B cell (primary cell): ENCODE data around the gene ACTL8. TPM values are rescaled to one million over a fixed set of nuclear protein-coding genes. Genes with fewer than 3 reads are reported as not detected.

Experiments used
- ATAC-seq: fragments of 200-7000 bp; cut with Tn5 transposase; one replicate; pipeline ENCODE4 v1.10.0; 2021; ENCODE audit warnings: low read depth, mild to moderate bottlenecking, moderate number of reproducible peaks, moderate library complexity
- CTCF ChIA-PET: fragments of 350-600 bp; sonication (Branson Sonifier 250); formaldehyde crosslinking; loops from one replicate; lab custom pipeline; 2021; ENCODE audit warnings: antibody characterized with exemption, inconsistent platforms; lab: Charles Lee
- POLR2A ChIA-PET: fragments of 350-600 bp; sonication (Branson Sonifier 250); formaldehyde crosslinking; loops from one replicate; lab custom pipeline; 2021; ENCODE audit warnings: antibody characterized with exemption; lab: Charles Lee
- DNase-seq: peaks from one replicate; pipeline ENCODE4 v3.0.0; 2013
- H2AFZ ChIP-seq: 2 replicates; pipeline ENCODE4 v1.6.1; 2012; ENCODE audit warnings: mild to moderate bottlenecking, low read depth, low read length; ENCODE audit not compliant: insufficient read depth, poor library complexity, severe bottlenecking
- H3K27ac ChIP-seq, 2 donors: 1 replicate in 1 of 2; 2 replicates in 1 of 2; pipeline ENCODE4 v1.5.1; 2012 to 2013; ENCODE audit warnings: low read length in 2 of 2, mild to moderate bottlenecking in 2 of 2, moderate library complexity in 1 of 2
- H3K27me3 ChIP-seq, 4 experiments: fragments of 200-600 bp in 1 of 4; sonication (generic) in 1 of 4; replicated peaks in 1 of 4; 1 replicate in 2 of 4; 2 replicates in 2 of 4; pipeline versions ENCODE4 v1.6.1 to v1.7.0; 2013 to 2016; ENCODE audit warnings: low read length in 3 of 4, mild to moderate bottlenecking in 2 of 4, mixed read lengths in 1 of 4, moderate library complexity in 1 of 4; ENCODE audit not compliant: insufficient read depth in 4 of 4, control insufficient read depth in 3 of 4; ENCODE audit errors: control extremely low read depth in 1 of 4
- H3K36me3 ChIP-seq, 2 experiments: replicated peaks in 1 of 2; 1 replicate in 1 of 2; 2 replicates in 1 of 2; pipeline versions ENCODE4 v1.6.1 to v1.7.1; 2013; ENCODE audit warnings: low read length in 1 of 2; ENCODE audit not compliant: insufficient read depth in 2 of 2, control insufficient read depth in 1 of 2; ENCODE audit errors: control extremely low read depth in 1 of 2, extremely low read depth in 1 of 2
- H3K4me1 ChIP-seq, 2 donors: fragments of 200-600 bp in 1 of 2; sonication (generic) in 1 of 2; 1 replicate in 1 of 2; 2 replicates in 1 of 2; pipeline versions ENCODE4 v1.5.1 to v1.6.1; 2013 to 2017; ENCODE audit warnings: low read length in 2 of 2; ENCODE audit not compliant: control insufficient read depth in 2 of 2, insufficient read depth in 2 of 2
- H3K4me2 ChIP-seq: replicated peaks from 2 replicates; pipeline ENCODE3; 2012; ENCODE audit warnings: mild to moderate bottlenecking, low read depth, low read length; ENCODE audit not compliant: poor library complexity, severe bottlenecking
- H3K4me3 ChIP-seq, 5 experiments: fragments of 200-600 bp in 1 of 5; sonication (generic) in 1 of 5; 1 replicate in 3 of 5; 2 replicates in 2 of 5; pipeline versions ENCODE4 v1.5.1 to v1.7.0; 2011 to 2016; ENCODE audit warnings: low read length in 4 of 5, mild to moderate bottlenecking in 4 of 5, low read depth in 2 of 5, control low read depth in 1 of 5, moderate library complexity in 1 of 5; ENCODE audit not compliant: insufficient read depth in 1 of 5; ENCODE audit errors: control extremely low read depth in 1 of 5, extremely low read depth in 1 of 5
- H3K79me2 ChIP-seq: fragments of 200-600 bp; sonication (generic); one replicate; pipeline ENCODE4 v1.6.0; 2016; ENCODE audit warnings: low read length; ENCODE audit not compliant: control insufficient read depth, insufficient read depth
- H3K9ac ChIP-seq: fragments of 200-600 bp; sonication (generic); 2 replicates; pipeline ENCODE4 v1.6.1; 2017; ENCODE audit warnings: mild to moderate bottlenecking, low read length, moderate library complexity
- H3K9me3 ChIP-seq, 3 donors: one replicate each; pipeline versions ENCODE4 v1.6.1 to v1.7.1; 2013; ENCODE audit warnings: low read length in 2 of 3; ENCODE audit not compliant: control insufficient read depth in 2 of 3, insufficient read depth in 1 of 3; ENCODE audit errors: control extremely low read depth in 1 of 3
- H4K20me1 ChIP-seq: 2 replicates; pipeline ENCODE4 v1.6.0; 2012; ENCODE audit warnings: mild to moderate bottlenecking, low read length; ENCODE audit not compliant: insufficient read depth, control insufficient read depth, poor library complexity, severe bottlenecking
- H3K27ac Mint-ChIP-seq: one replicate; pipeline ENCODE4 v1.8.0; 2021; ENCODE audit warnings: mixed read lengths
- H3K27me3 Mint-ChIP-seq: one replicate; pipeline ENCODE4 v1.8.0; 2021; ENCODE audit warnings: mixed read lengths
- H3K4me1 Mint-ChIP-seq: one replicate; pipeline ENCODE4 v1.8.0; 2021; ENCODE audit warnings: mixed read lengths
- H3K4me3 Mint-ChIP-seq: one replicate; pipeline ENCODE4 v1.8.0; 2021; ENCODE audit warnings: mixed read lengths
- H3K9me3 Mint-ChIP-seq: one replicate; pipeline ENCODE4 v1.8.0; 2022; ENCODE audit warnings: mixed read lengths; ENCODE audit not compliant: insufficient read depth
- CTCF ChIP-seq: fragments of 200-600 bp; IDR thresholded peaks from one replicate; pipeline ENCODE4 v1.8.0; 2022; ENCODE audit warnings: antibody characterized with exemption, mild to moderate bottlenecking
- EZH2 ChIP-seq: IDR thresholded peaks from 2 replicates; pipeline ENCODE4 v1.6.1; 2012; ENCODE audit warnings: borderline replicate concordance, low read depth, mild to moderate bottlenecking, moderate library complexity, low read length; ENCODE audit not compliant: insufficient read depth, poor library complexity, severe bottlenecking
- WGBS: methylation state at CpG from one replicate; pipeline ENCODE4 v1.1.5; 2013; ENCODE audit warnings: missing lambda C conversion rate; ENCODE audit not compliant: insufficient coverage; 5-methylcytosine and 5-hydroxymethylcytosine counted together
- intact Hi-C: fragments of 100-400 bp; cut with micrococcal nuclease; formaldehyde crosslinking; loops from one replicate; pipeline ENCODE4 v1.10.0; 2022
- polyA plus RNA-seq: library from polyadenylated mRNA; depleted of rRNA; stranded (reverse); fragments of >200 nt; gene quantifications from 2 replicates; pipeline ENCODE4 v1.2.3, GENCODE V29; 2012
- total RNA-seq, 2 donors: library from RNA; stranded (reverse); fragments of 120-200 nt in 1 of 2; gene quantifications; 1 replicate in 1 of 2; 2 replicates in 1 of 2; pipeline versions ENCODE4 v1.2.3 to v1.2.4, GENCODE V29; 2013 to 2022

The ACTL8 gene
- total and polyA plus RNA-seq, 2 donors (not counting 1 experiment from before 2014, with no cell fraction given) = not detected

DNA sequence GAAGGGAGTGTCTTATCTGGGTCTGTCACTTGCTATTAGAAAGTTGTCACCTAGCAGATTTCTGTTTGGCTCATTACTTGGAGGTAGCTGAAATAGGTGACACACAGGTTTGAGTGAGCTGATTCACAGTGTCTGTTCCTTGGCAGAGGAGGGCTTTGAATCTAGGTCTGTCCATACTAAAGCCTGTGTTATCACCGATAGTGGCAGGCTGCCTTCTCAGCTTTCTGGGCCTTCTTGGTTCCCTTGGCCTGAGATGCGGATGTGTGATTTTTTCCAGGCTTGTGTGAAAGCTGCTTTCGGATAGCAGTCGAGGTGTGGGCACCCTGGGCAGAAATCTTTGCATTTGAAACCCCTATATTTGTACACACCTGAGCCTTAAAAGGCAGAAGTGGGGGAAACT, 73.9 kb downstream of the ACTL8 start:
- Histone ChIP-seq H2AFZ (no peak overlapping the region), H3K27ac (no peak overlapping the region), H3K79me2 (no peaks in the 10 kb centered on the region), H3K9ac (no peak overlapping the region), H3K36me3 (no peaks in the 10 kb centered on the region), H3K27me3 (peaks cover 0 to 4% (median 0%) of the 10 kb centered on the region in 4 experiments), H4K20me1 (no peaks in the 10 kb centered on the region), H3K4me1 (no peaks in the 10 kb centered on the region), H3K4me3 (no peak overlapping the region), H3K9me3 (peaks cover 0 to 3% (median 0%) of the 10 kb centered on the region in 3 donors), H3K4me2 (no peak overlapping the region)
- WGBS = 44% methylated on average over 1 of the region's 4 CpGs
- H3K9me3 Mint-ChIP-seq = no peaks in the 10 kb centered on the region
- no peak for ATAC-seq
- no peak overlapping the region for H3K4me3 Mint-ChIP-seq
- peaks cover 27% of the 10 kb centered on the region for H3K27me3 Mint-ChIP-seq
- intact Hi-C loops = no loop called here
- POLR2A ChIA-PET = no interaction called here
- H3K27ac Mint-ChIP-seq = no peak overlapping the region
- CTCF ChIA-PET = no interaction called here
- no peak for TF ChIP-seq CTCF
- TF ChIP-seq EZH2 = no peak
- H3K4me1 Mint-ChIP-seq = no peaks in the 10 kb centered on the region
- DNase-seq = no peak

- H2AFZ ChIP-seq = no peak overlapping the region
- intact Hi-C loops = no loop called here
- Mint-ChIP-seq H3K4me3 (no peak overlapping the region), H3K4me1 (no peaks in the 10 kb centered on the region), H3K27ac (no peak overlapping the region), H3K27me3 (peaks cover 26% of the 10 kb centered on the region), H3K9me3 (no peaks in the 10 kb centered on the region)
- WGBS = 82% methylated on average over 6 of the region's 6 CpGs
- ChIA-PET POLR2A (no interaction called here), CTCF (no interaction called here)
- H3K36me3 ChIP-seq = no peaks in the 10 kb centered on the region
- peaks cover 0 to 4% (median 0%) of the 10 kb centered on the region in 4 experiments for H3K27me3 ChIP-seq
- H3K4me1 ChIP-seq = no peaks in the 10 kb centered on the region
- H4K20me1 ChIP-seq = no peaks in the 10 kb centered on the region
- ATAC-seq (no peak), DNase-seq (no peak)
- H3K9ac ChIP-seq = no peak overlapping the region
- H3K4me2 ChIP-seq = no peak overlapping the region
- TF ChIP-seq EZH2 = no peak
- no peak for TF ChIP-seq CTCF
- H3K4me3 ChIP-seq = no peak overlapping the region
- H3K9me3 ChIP-seq = peaks cover 0 to 3% (median 0%) of the 10 kb centered on the region in 3 donors
- no peaks in the 10 kb centered on the region for H3K79me2 ChIP-seq
- H3K27ac ChIP-seq = no peak overlapping the region
Measured at GRCh38 chr1:17829579-17829978, 74.4 kb downstream of the ACTL8 start.
